Naive B cell (primary cell): Measurements from ENCODE around the gene TSPAN9. TPM values are rescaled to one million over a fixed set of nuclear protein-coding genes. Genes with fewer than 3 reads are reported as not detected.

Experiments used
- ATAC-seq, 2 donors: fragments of 150-1000 bp; cut with Tn5 transposase; 2 replicates each; pipeline ENCODE4 v1.10.0; 2021; ENCODE audit warnings: low read depth in 2 of 2, mild to moderate bottlenecking in 2 of 2, moderate library complexity in 2 of 2
- DNase-seq: peaks from one replicate; pipeline ENCODE4 v3.0.0; 2022
- H3K27ac Mint-ChIP-seq, 6 donors: one replicate each; pipeline ENCODE4 v1.8.0; 2020 to 2022; ENCODE audit warnings: mild to moderate bottlenecking in 6 of 6, mixed read lengths in 6 of 6, moderate library complexity in 5 of 6, inconsistent platforms in 2 of 6
- H3K27me3 Mint-ChIP-seq, 3 donors: one replicate each; pipeline ENCODE4 v1.8.0; 2021 to 2022; ENCODE audit warnings: mixed read lengths in 3 of 3, mild to moderate bottlenecking in 1 of 3
- H3K36me3 Mint-ChIP-seq, 2 donors: one replicate each; pipeline ENCODE4 v1.8.0; 2020 to 2022; ENCODE audit warnings: mixed read lengths in 2 of 2, inconsistent platforms in 1 of 2, mild to moderate bottlenecking in 1 of 2
- H3K4me1 Mint-ChIP-seq, 3 donors: one replicate each; pipeline ENCODE4 v1.8.0; 2020 to 2022; ENCODE audit warnings: mixed read lengths in 3 of 3, inconsistent platforms in 1 of 3, mild to moderate bottlenecking in 1 of 3, moderate library complexity in 1 of 3
- H3K4me3 Mint-ChIP-seq, 8 donors: one replicate each; pipeline ENCODE4 v1.8.0; 2020 to 2022; ENCODE audit warnings: mild to moderate bottlenecking in 8 of 8, mixed read lengths in 8 of 8, moderate library complexity in 8 of 8, inconsistent platforms in 2 of 8
- H3K9me3 Mint-ChIP-seq, 7 donors: one replicate each; pipeline ENCODE4 v1.8.0; 2020 to 2022; ENCODE audit warnings: mixed read lengths in 7 of 7, mild to moderate bottlenecking in 5 of 7, inconsistent platforms in 2 of 7, moderate library complexity in 1 of 7
- polyA plus RNA-seq, 6 donors: library from polyadenylated mRNA; unstranded; fragments of 300-500 nt; fragmentation: Illumina TruSeq; gene quantifications; one replicate each; pipeline ENCODE4 v1.2.3, GENCODE V29; 2021; ENCODE audit warnings: low read depth in 6 of 6

Gene TSPAN9
- polyA plus RNA-seq, 6 donors from 2014 or later: 0.26 to 0.49 (median 0.41) TPM; not detected in 2

DNA sequence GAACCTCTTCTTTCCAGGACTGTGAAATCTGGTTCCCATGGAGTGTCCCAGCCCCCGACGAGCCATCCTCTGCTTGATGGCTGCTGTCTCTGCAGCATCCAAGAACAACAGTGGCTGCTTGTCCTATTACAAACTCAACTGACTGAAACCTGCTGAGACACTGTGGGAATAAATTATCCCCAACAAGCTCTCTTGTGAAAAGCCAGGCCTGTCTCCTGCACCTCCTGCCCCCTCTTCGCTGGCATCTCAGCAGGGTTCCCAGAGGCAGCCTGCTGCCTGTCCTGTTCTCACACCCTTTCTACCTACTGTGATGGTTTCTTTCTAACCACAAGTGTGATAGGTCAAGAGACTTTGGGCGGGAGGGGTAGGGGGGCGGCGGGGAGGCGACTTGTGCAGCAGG lies 180.2 kb downstream of the TSPAN9 start:
- peaks cover 0 to 14% (median 6%) of the 10 kb centered on the region in 3 donors for H3K27me3 Mint-ChIP-seq
- no peak for ATAC-seq
- H3K36me3 Mint-ChIP-seq: no peaks in the 10 kb centered on the region
- no peak overlapping the region for H3K4me3 Mint-ChIP-seq
- DNase-seq: no peak
- H3K9me3 Mint-ChIP-seq: no peaks in the 10 kb centered on the region
- no peaks in the 10 kb centered on the region for H3K4me1 Mint-ChIP-seq
- no peak overlapping the region for H3K27ac Mint-ChIP-seq

DNA sequence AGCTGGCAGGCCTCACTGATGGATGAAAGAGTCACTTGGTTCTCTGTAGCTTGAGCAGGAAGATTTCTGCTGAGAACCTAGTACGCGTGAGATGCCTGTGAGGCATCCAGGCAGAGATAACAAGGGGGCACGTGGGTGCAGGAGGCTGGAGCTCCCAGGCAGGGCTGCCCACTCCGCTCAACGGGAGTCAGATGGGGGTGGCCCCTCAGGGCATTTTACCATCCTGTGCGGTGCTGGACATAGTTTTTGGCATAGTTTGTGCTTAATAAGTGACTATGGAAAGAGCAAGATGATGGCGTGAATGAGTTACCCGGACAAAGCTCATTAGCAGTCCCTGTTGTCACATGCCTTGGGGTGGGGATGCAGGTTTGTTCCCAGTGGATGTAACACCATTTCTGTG lies 182.8 kb downstream of the TSPAN9 start:
- H3K27me3 Mint-ChIP-seq: peaks cover 0 to 21% (median 11%) of the 10 kb centered on the region in 3 donors
- peak overlapping the region in 1 of 6 donors; percentile 44 for H3K27ac Mint-ChIP-seq
- ATAC-seq: no peak
- H3K4me3 Mint-ChIP-seq: no peak overlapping the region
- H3K4me1 Mint-ChIP-seq: no peaks in the 10 kb centered on the region
- no peaks in the 10 kb centered on the region for H3K9me3 Mint-ChIP-seq
- H3K36me3 Mint-ChIP-seq: no peaks in the 10 kb centered on the region
- DNase-seq: no peak

DNA sequence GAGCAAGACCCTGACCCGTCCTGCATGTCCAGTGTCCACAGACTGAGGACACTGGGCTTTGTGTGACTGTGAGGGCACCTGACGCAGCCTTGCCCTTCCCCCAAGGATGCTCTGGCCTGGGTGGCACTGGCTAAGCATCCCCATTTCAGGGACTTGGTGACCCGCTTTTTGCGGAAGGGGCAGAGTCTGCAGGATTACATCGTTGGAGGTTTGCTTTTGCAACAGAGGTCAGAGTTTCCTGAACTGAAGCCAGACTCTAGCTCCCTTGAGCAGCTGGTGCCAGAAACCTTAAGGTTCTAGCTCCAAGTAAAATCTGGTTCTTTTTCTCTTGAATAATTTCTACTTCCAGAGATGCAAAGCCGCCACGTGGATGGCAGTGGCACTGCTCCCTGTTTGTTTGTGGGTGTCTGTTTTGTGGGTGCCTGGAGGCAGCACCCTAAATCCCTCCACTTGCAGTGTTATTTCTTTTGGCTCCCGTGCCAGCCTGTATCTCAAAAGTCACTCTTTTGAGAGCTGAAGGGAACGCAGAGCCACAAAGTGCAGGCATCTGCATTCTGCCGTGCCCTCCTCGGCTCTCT lies 184.7 kb downstream of the TSPAN9 start:
- no peak for ATAC-seq
- Mint-ChIP-seq H3K4me3 (peak overlapping the region in 1 of 8 donors; percentile 61), H3K27me3 (peaks cover 0 to 35% (median 20%) of the 10 kb centered on the region in 3 donors), H3K27ac (no peak overlapping the region), H3K36me3 (no peaks in the 10 kb centered on the region), H3K4me1 (no peaks in the 10 kb centered on the region), H3K9me3 (no peaks in the 10 kb centered on the region)
- no peak for DNase-seq

DNA sequence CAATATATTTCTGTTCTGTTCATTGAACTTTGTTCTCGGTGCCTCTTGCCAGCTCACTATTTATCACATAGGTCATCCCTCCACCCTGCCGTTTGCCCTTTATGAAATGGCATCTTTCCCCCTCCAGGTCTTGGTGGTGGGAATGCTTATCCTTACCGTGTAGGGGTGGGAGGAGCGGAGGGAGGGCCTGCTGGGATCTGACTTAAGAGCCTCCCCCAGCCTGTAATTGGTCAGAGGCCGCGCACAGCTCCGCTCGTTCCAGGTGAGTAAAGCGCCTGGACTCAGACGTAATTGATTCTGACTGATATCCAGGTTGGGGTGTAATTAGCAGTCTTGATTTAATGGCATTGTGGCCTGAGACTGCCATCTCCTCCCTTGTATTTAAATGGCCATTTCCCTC lies 185.3 kb downstream of the TSPAN9 start:
- H3K27me3 Mint-ChIP-seq: peaks cover 0 to 36% (median 20%) of the 10 kb centered on the region in 3 donors
- H3K9me3 Mint-ChIP-seq: no peaks in the 10 kb centered on the region
- H3K36me3 Mint-ChIP-seq: no peaks in the 10 kb centered on the region
- no peak for DNase-seq
- H3K4me1 Mint-ChIP-seq: no peaks in the 10 kb centered on the region
- no peak overlapping the region for H3K4me3 Mint-ChIP-seq
- H3K27ac Mint-ChIP-seq: no peak overlapping the region
- no peak for ATAC-seq

DNA sequence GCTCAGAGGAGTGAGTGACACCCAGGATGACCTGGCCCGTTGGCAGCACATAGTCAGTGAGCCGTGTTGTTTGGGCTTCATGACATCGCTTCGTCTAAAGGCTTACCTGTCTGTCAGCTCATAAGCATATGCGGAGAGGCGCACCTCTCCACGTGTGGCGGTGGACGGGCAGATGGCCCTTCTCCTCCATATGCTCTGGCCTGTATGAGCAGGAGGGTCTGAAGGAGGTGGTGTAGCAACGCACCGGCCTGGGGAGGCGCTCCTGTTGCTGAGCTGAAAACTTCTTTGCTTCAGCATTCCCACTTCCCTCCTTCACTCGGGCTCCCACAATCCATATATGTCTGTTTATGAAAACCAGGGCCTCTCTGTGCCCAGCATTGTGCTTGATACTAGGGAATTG lies 186.1 kb downstream of the TSPAN9 start:
- Mint-ChIP-seq H3K27me3 (peaks cover 0 to 36% (median 20%) of the 10 kb centered on the region in 3 donors), H3K27ac (peak overlapping the region in 1 of 6 donors; percentile 17), H3K4me1 (no peaks in the 10 kb centered on the region), H3K36me3 (no peaks in the 10 kb centered on the region), H3K4me3 (no peak overlapping the region), H3K9me3 (no peaks in the 10 kb centered on the region)
- no peak for ATAC-seq
- DNase-seq: no peak

DNA sequence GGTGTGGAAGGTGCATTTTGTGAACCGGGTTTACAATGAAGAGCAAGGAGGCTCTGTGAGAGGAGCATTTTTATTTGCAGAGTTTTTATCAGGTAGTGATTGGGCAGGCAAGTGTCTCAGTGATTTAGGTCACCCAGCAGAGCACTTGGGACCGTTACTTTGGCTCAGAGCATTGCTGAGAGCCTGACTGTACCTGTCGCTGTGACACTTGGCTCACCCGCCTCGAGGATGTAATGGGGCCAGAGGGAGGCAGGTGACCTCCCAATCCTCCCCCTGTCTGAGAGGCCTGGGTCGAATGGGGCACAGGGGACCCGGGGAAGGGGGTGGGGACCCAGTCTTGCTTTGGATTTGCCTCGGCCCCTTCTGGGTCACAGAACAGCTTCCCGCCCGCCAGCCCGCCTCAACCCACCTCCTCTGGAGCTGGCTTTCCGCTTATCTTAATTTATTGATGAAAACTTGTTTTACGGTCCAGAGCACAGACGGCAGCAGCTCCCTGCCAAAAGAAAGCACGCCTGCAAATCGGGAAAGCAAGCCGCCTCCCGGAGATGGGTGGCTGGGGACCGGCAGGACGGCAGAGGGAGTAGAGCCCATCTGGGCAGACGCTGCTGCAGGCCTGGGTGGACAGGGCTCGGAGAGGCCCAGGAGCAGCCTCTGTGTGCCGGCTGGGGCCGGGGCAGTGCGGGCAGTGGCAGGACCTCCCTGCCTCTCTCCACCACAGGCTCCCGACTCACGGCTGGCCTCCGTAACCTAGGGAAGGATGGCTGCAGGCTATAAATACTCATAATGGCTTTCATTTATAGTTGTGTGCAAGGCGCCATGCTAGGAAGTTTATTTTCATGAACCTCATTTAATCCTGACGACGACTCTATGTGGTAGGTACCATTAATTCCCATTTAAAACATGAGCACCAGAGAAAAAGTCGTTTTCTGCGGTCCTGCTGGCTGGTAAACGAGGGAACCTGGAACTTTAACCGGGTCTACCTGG lies 187.1 kb downstream of the TSPAN9 start:
- Mint-ChIP-seq H3K27ac (no peak overlapping the region), H3K36me3 (no peaks in the 10 kb centered on the region), H3K4me3 (peak overlapping the region in 1 of 8 donors; percentile 69), H3K27me3 (peaks cover 0 to 42% (median 27%) of the 10 kb centered on the region in 3 donors), H3K4me1 (no peaks in the 10 kb centered on the region), H3K9me3 (no peaks in the 10 kb centered on the region)
- no peak for ATAC-seq
- no peak for DNase-seq

DNA sequence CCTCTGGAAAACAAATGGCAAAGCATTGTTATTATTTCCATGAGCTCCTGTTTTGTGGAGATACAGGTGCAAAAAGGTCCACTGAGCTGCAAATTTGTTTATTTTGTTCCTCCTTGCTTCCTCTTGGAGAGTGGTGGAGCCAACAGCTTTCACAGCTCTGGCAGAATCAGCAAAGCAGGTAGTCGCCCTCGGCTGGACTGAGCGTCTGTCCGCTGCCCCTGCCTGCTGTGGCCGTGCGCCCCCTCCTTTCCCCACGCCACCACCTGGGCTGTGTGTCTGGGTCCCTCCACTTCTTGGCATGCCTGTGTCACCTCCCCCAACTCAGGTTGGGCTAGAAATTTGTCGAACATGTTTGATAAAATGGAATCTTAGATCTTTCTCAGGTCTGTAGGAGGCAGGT lies 188.2 kb downstream of the TSPAN9 start:
- ATAC-seq: no peak

DNA sequence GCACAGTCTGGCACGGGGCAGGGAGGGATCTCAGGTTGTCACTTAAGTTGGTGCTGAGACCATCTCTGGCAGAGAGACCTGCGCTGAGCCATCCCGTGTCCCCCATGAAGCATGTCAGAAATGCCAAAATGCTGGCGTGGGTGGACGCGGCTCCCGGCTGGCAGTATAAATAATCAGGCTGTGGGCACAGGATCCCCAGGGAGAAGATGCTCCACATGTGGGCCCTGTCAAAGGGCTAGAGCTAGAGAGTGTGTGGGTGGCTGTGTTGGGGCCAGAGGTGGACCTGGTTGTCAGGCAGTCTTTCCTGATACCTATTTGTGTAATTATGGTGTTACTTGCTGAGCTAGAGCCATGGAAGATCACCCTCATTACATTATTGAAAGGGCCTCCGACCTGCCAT lies 189.5 kb downstream of the TSPAN9 start:
- ATAC-seq: no peak
- no peaks in the 10 kb centered on the region for H3K9me3 Mint-ChIP-seq
- H3K27ac Mint-ChIP-seq: no peak overlapping the region
- H3K4me3 Mint-ChIP-seq: peak overlapping the region in 1 of 8 donors; percentile 82
- DNase-seq: no peak
- no peaks in the 10 kb centered on the region for H3K36me3 Mint-ChIP-seq
- H3K4me1 Mint-ChIP-seq: no peaks in the 10 kb centered on the region
- peaks cover 6 to 50% (median 32%) of the 10 kb centered on the region in 3 donors for H3K27me3 Mint-ChIP-seq

More for the DNA sequence above, 188.2 kb downstream of the TSPAN9 start:
- H3K9me3 Mint-ChIP-seq: no peaks in the 10 kb centered on the region
- no peak for DNase-seq
- H3K4me1 Mint-ChIP-seq: no peaks in the 10 kb centered on the region
- H3K4me3 Mint-ChIP-seq: no peak overlapping the region
- H3K36me3 Mint-ChIP-seq: no peaks in the 10 kb centered on the region
- peaks cover 0 to 39% (median 32%) of the 10 kb centered on the region in 3 donors for H3K27me3 Mint-ChIP-seq
- no peak overlapping the region for H3K27ac Mint-ChIP-seq

DNA sequence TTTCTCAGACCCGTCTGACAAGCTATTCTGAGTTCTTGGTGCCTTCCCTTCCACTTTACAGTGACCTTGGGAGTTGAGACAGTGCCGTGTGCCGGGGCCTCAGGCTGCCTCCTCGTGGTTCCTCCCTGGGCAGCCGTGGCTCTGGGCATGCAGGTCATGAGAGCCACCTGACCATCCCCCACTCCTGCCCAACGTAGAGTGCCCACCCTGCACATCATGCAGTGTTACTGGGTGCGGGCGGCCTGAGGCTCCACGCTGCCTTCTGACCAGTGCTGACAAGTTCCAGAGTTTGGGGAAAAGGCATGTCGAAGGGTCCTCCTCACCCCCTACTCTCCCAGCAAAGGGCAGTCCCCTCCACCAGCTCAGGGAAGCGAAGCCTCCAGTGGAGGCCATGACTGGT lies 190.5 kb downstream of the TSPAN9 start:
- no peak for ATAC-seq
- H3K27me3 Mint-ChIP-seq: peaks cover 6 to 60% (median 32%) of the 10 kb centered on the region in 3 donors
- H3K4me1 Mint-ChIP-seq: no peaks in the 10 kb centered on the region
- no peaks in the 10 kb centered on the region for H3K9me3 Mint-ChIP-seq
- no peaks in the 10 kb centered on the region for H3K36me3 Mint-ChIP-seq
- H3K4me3 Mint-ChIP-seq: no peak overlapping the region
- H3K27ac Mint-ChIP-seq: no peak overlapping the region
- DNase-seq: no peak

DNA sequence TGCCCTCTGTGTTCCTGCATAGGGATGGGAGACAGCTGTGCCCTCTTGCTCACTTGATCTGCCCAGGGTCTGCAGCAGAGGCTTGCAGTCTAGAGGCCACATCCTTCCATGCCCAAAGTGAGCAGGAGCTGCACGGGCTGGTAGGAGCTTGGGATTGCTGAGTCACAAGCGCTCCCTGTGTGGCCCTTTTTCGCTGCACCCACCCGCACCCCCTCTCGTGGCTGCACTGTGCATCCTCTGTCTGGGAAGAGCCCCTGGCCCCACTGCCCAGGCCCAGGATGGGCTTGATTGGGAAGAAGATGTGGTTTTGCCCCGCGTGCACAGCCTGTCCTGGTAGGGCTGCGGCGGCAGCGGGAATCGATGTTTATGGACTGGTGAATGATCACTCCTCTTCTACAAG lies 192.4 kb downstream of the TSPAN9 start:
- Mint-ChIP-seq H3K27me3 (peaks cover 6 to 64% (median 37%) of the 10 kb centered on the region in 3 donors), H3K36me3 (no peaks in the 10 kb centered on the region), H3K4me3 (no peak overlapping the region), H3K4me1 (peaks cover 0 to 1% (median 1%) of the 10 kb centered on the region in 3 donors), H3K27ac (no peak overlapping the region), H3K9me3 (no peaks in the 10 kb centered on the region)
- no peak for DNase-seq
- no peak for ATAC-seq

DNA sequence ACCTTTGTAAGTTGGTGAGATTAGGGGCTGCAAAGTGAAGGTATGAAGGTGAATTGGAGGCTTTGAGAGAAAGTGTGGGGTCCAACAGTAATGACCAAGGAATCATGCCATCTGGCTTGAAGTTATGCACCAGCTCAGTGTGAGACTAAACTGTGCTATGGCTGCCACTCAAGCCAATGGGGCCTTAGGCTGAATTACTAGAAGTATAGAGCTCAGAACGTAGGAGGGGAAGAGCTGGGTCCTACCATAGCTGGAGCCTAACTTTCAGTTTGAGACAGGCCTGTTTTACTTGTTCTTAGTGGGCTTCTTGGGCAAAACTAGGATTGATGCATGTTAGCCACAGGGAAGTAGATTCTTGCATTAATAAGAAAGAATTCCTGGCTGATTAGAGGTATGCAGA lies 194.0 kb downstream of the TSPAN9 start:
- DNase-seq (no peak), ATAC-seq (no peak)
- Mint-ChIP-seq H3K27me3 (peaks cover 6 to 67% (median 43%) of the 10 kb centered on the region in 3 donors), H3K36me3 (no peaks in the 10 kb centered on the region), H3K4me3 (no peak overlapping the region), H3K9me3 (no peaks in the 10 kb centered on the region), H3K27ac (no peak overlapping the region), H3K4me1 (peaks cover 4 to 7% (median 5%) of the 10 kb centered on the region in 3 donors)

DNA sequence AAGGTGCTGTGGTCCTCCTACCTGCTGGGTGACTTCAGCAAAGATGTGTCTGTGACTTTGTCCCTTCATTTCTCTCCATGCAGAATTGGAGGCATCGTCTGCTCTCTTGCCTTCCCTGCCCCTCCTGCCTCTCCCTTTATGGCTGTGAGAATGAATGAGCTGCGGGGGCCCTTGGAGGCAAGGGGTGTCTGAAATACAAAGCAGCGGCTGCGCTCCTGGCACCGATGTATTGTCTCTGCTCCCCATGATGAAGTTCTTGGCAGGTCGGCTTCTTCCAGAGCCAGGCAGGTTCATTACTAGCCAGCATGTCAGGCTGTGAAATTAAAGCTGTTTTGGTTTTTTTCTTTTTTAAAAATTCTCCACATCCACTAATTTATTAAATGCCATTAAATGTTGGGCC lies 194.5 kb downstream of the TSPAN9 start:
- Mint-ChIP-seq H3K9me3 (no peaks in the 10 kb centered on the region), H3K4me3 (no peak overlapping the region), H3K27ac (no peak overlapping the region), H3K4me1 (peaks cover 4 to 7% (median 5%) of the 10 kb centered on the region in 3 donors), H3K36me3 (no peaks in the 10 kb centered on the region), H3K27me3 (peaks cover 6 to 67% (median 43%) of the 10 kb centered on the region in 3 donors)
- no peak for ATAC-seq
- no peak for DNase-seq

DNA sequence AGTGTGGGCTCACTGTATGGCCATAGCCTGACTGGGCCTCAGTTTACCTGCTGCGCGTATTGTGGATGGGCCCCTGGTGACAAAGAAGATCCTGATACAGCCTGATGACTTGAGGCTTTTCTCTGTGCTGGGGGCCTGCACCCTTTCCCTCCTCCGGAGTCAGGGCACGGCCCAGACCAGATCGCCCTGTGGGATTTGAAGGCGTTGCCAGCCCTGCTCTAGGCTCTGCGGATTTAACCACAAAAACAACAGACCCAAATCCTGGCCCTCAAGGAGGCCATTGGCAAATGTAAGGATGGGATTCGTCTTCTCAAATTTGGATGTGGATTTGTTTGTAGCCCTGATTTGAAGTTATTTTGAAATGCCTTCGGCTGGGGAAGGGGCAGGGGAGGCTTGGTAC lies 195.8 kb downstream of the TSPAN9 start:
- DNase-seq: no peak
- no peak for ATAC-seq
- Mint-ChIP-seq H3K36me3 (no peaks in the 10 kb centered on the region), H3K4me3 (no peak overlapping the region), H3K9me3 (no peaks in the 10 kb centered on the region), H3K27me3 (peaks cover 6 to 72% (median 56%) of the 10 kb centered on the region in 3 donors), H3K4me1 (peaks cover 4 to 7% (median 5%) of the 10 kb centered on the region in 3 donors), H3K27ac (no peak overlapping the region)

DNA sequence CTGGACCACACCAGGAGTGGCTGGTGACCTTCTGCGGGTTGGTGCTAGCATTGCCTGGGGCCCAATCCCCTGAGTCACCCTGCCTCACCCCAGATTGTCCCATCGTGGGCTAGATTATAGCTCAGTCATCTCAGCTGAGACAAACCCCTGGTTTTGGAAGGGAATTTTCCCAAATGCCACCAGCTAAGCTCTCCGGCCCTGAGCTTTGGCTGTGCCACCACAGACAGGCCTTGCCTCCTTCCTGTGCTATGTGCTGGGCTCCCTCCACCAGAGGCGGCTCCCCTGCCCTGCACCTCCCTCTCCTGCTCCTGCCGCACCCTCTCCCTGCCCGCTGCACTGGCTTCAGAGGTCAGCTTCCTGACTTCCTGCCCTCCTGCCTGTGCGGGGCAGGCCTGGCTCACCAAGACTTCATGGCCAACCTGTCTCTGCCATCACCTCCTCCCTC lies 196.3 kb downstream of the TSPAN9 start:
- Mint-ChIP-seq H3K4me3 (no peak overlapping the region), H3K9me3 (no peaks in the 10 kb centered on the region), H3K36me3 (no peaks in the 10 kb centered on the region), H3K4me1 (peaks cover 4 to 7% (median 5%) of the 10 kb centered on the region in 3 donors), H3K27ac (no peak overlapping the region), H3K27me3 (peaks cover 6 to 76% (median 61%) of the 10 kb centered on the region in 3 donors)
- DNase-seq (no peak), ATAC-seq (no peak)
